Liver (tissue), 3 donors: ENCODE results near the gene KCTD2.

Experiments used
- GABPA ChIP-seq, 2 donors: IDR thresholded peaks in 1 of 2; conservative IDR thresholded peaks in 1 of 2; 2 replicates each; pipeline ENCODE4 v1.6.1; 2016; ENCODE audit warnings: antibody characterized with exemption in 2 of 2, mild to moderate bottlenecking in 1 of 2, moderate library complexity in 1 of 2
- NR2F2 ChIP-seq: IDR thresholded peaks from 2 replicates; pipeline ENCODE4 v1.6.1; 2016; ENCODE audit warnings: antibody characterized with exemption
- RAD21 ChIP-seq, 2 donors: IDR thresholded peaks; 2 replicates each; pipeline ENCODE4 v1.6.1; 2016; ENCODE audit warnings: antibody characterized with exemption in 2 of 2, mild to moderate bottlenecking in 2 of 2
- TAF1 ChIP-seq: conservative IDR thresholded peaks from 2 replicates; pipeline ENCODE4 v1.6.1; 2016; ENCODE audit warnings: antibody characterized with exemption, mild to moderate bottlenecking
- YY1 ChIP-seq: IDR thresholded peaks from 2 replicates; pipeline ENCODE4 v1.6.1; 2016; ENCODE audit warnings: antibody characterized with exemption, mild to moderate bottlenecking
- TF ChIP-seq, protein P1 (sequence below): fragments of 150-350 bp; IDR thresholded peaks from 2 replicates; pipeline ENCODE4 v1.5.1; 2017; ENCODE audit warnings: improper control_type of control experiment, low read depth, low read length; ENCODE audit not compliant: missing input control
- TF ChIP-seq, protein P2 (sequence below): IDR thresholded peaks from 2 replicates; pipeline ENCODE4 v1.6.1; 2016; ENCODE audit warnings: antibody characterized with exemption
- donor health status: healthy.
- donor health status: healthy.

DNA sequence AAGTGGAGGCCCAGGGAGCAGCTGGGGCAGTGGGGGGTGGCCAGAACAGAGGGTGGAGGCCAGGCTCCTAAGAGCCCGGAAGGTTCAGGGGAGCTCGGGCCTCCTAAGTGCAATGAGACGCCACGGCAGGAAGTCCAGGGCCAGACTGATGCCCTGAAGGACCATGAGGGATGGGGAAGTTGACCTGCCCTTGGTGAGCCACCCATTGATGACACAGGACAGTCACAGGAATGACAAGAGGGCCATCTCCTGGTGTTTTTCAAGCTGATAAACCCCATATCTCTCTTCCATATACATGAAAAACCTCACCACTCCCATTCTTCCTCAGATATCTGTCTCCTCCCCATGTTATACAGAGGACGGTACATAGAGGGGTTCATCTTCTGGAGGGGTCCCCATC lies 40.4 kb upstream of the KCTD2 start:
- TF ChIP-seq, protein P1, sequence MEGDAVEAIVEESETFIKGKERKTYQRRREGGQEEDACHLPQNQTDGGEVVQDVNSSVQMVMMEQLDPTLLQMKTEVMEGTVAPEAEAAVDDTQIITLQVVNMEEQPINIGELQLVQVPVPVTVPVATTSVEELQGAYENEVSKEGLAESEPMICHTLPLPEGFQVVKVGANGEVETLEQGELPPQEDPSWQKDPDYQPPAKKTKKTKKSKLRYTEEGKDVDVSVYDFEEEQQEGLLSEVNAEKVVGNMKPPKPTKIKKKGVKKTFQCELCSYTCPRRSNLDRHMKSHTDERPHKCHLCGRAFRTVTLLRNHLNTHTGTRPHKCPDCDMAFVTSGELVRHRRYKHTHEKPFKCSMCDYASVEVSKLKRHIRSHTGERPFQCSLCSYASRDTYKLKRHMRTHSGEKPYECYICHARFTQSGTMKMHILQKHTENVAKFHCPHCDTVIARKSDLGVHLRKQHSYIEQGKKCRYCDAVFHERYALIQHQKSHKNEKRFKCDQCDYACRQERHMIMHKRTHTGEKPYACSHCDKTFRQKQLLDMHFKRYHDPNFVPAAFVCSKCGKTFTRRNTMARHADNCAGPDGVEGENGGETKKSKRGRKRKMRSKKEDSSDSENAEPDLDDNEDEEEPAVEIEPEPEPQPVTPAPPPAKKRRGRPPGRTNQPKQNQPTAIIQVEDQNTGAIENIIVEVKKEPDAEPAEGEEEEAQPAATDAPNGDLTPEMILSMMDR = peak; percentile 18
- TF ChIP-seq YY1 = no peak
- no peak for TF ChIP-seq NR2F2
- no peak for TF ChIP-seq GABPA (IDR thresholded peaks at IDR 0.05 in 1 of 2, conservative IDR thresholded peaks at IDR 0.05 in 1 of 2)
- peak; percentile 49 to 61 for TF ChIP-seq RAD21 (IDR thresholded peaks at IDR 0.05)
- TF ChIP-seq, protein P2, sequence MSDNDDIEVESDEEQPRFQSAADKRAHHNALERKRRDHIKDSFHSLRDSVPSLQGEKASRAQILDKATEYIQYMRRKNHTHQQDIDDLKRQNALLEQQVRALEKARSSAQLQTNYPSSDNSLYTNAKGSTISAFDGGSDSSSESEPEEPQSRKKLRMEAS = no peak
- no peak for TF ChIP-seq TAF1
